ENCODE data around the gene RNF25.
A peak's percentile ranks its signal among the peaks of the same experiment; 100 is the strongest.

GRCh38 chr2:218658671-218659257 is 13.0 kb downstream of the RNF25 start:
- peak in 2 of 3 experiments; percentile 7 to 13 for TF ChIP-seq CTCF (IDR thresholded peaks at IDR 0.05)
- TF ChIP-seq POLR2A (IDR thresholded peaks at IDR 0.05), result no peak

All from testis (tissue), 2 donors.